NCI-H748 (cell line): ENCODE measurements around the gene ARPC5L.

ENCODE experiments used
- DNase-seq: peaks from one replicate; lab custom pipeline; 2025; ENCODE audit not compliant: unreplicated experiment; lab: John Stamatoyannopoulos, UW

The ARPC5L gene

GRCh38 chr9:124890179-124890578, 28.2 kb downstream of the ARPC5L start:
- DNase-seq, result no peak

DNA sequence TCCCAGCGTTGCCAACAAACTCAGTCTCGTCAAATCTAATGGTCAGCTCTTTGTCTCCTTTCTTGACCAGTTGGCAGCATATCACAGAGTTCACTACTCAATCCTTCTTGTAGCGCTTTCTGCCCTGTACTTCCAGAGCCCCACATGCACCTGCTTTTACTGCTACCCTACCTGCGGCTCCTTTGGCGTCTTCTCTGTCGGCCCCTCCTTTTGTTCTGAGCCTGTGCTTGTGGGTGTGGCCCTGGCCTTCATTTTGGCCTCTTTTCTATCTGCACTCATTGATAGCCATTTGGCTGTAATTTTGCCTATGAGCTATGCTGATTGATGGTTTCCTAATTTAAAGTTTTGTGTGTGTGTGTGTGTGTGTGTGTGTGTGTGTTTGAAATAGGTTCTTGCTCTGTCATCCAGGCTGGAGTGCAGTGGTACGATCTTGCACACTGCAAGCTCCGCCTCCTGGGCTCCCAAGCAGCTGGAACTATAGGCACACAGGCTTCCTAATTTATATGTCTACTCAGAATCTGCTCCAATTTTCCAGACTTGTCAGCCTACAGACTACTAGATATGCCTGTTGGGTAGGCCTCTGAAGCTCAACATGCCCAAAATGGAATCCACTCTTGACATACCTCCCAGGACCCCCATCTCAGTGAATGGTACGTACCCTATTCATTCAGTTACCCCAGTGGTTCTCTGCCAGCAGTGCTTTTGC, 32.3 kb downstream of the ARPC5L start:
- DNase-seq, result no peak

GRCh38 chr9:124894741-124895170, 32.8 kb downstream of the ARPC5L start:
- DNase-seq, result peak; percentile 12

- DNase-seq, result no peak
These were observed 35.9 kb downstream of the ARPC5L start for GRCh38 chr9:124897570-124898460.

GRCh38 chr9:124899845-124900244, 37.9 kb downstream of the ARPC5L start:
- DNase-seq, result no peak

- DNase-seq, result no peak
These were observed 45.0 kb downstream of the ARPC5L start for GRCh38 chr9:124906966-124907365.

GRCh38 chr9:124908098-124908497, 46.2 kb downstream of the ARPC5L start:
- DNase-seq, result no peak

GRCh38 chr9:124911766-124912165, 49.8 kb downstream of the ARPC5L start:
- DNase-seq, result no peak

DNA sequence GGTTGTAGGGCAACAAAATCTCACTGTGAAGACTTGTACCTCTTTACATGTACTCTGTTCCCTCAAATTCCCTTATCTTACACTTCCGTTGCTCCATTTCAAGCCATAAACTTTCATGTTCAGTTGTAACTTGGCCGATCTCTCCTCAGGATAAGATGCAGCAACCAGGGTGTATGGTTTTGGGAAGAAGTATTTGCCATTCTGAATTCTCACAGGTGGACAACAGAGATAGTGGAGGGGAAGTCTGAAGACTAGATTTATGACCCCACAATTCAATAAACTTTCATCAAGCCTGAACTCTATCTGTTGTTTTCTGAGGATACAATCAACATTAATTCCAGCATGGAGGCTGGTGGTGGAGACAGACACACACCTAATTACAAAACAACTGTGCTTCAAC, 51.4 kb downstream of the ARPC5L start:
- DNase-seq, result no peak

GRCh38 chr9:124914753-124915405, 52.9 kb downstream of the ARPC5L start:
- no peak for DNase-seq

DNA sequence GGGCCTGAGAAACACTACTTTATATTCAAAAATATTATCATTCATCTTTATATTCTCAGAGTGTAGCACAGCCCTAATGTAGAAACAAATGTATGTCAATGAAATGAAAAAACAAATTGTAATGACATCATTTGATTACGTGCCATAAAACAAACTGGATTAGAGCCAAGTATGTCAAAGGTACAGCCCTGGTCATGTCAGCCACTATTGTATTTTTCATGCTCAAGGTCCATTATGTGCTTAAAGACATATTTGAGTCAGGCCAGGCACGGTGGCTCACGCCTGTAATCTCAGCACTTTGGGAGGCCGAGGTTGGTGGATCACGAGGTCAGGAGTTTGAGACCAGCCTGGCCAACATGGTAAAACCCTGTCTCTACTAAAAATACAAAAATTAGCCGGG, 58.5 kb downstream of the ARPC5L start:
- peak; percentile 18 for DNase-seq
